Motor neuron (in vitro differentiated cells): ENCODE measurements around the gene ARMH3. TPM values are rescaled to one million over a fixed set of nuclear protein-coding genes. Genes with fewer than 3 reads are reported as not detected.
A peak's percentile ranks its signal among the peaks of the same experiment; 100 is the strongest.

Experiments
- ATAC-seq, 8 experiments: fragments of 200-7000 bp; cut with Tn5 transposase; replicated peaks in 6 of 8; 2 replicates each; pipeline ENCODE4 v1.8.0; 2021; ENCODE audit warnings: mild to moderate bottlenecking in 8 of 8, moderate library complexity in 8 of 8
- H3K27ac ChIP-seq, 2 donors: fragments of 250-450 bp; sonication (Bioruptor Pico); 2 replicates each; pipeline ENCODE4 v1.9.0; 2021; ENCODE audit warnings: antibody characterized with exemption in 2 of 2, mild to moderate bottlenecking in 2 of 2, moderate library complexity in 1 of 2
- H3K4me1 ChIP-seq, 2 donors: fragments of 250-450 bp; sonication (Bioruptor Pico); replicated peaks in 1 of 2; 2 replicates each; pipeline ENCODE4 v1.6.1; 2021; ENCODE audit warnings: antibody characterized with exemption in 2 of 2, mild to moderate bottlenecking in 2 of 2, moderate library complexity in 1 of 2
- H3K4me3 ChIP-seq, 5 donors: fragments of 250-450 bp; sonication (Bioruptor Pico); 2 replicates each; pipeline ENCODE4 v1.9.0; 2021; ENCODE audit warnings: antibody characterized with exemption in 5 of 5, mild to moderate bottlenecking in 5 of 5, moderate library complexity in 4 of 5
- WGBS, 10 experiments: fragments of 450-650 bp; shearing (Covaris generic); methylation state at CpG; one replicate each; pipeline ENCODE4 v1.0.0; 2022; 5-methylcytosine and 5-hydroxymethylcytosine counted together
- in situ Hi-C, 9 experiments: fragments of 400-800 bp; cut with MboI; loops; one replicate each; pipeline ENCODE4 v1.15.0; 2021; ENCODE audit warnings: low sequenced_read_pairs in 9 of 9, low pct_unique_long_range_greater_than_20kb in 2 of 9; ENCODE audit not compliant: unreplicated experiment in 9 of 9
- total RNA-seq, 8 experiments: library from RNA; unstranded; fragments of 300-600 nt; gene quantifications; 2 replicates each; pipeline versions ENCODE4 v1.2.3 to v1.2.4, GENCODE V29; 2022

ARMH3 gene
- total RNA-seq, 8 experiments from 2014 or later: 5.5 to 18.3 (median 10.0) TPM

GRCh38 chr10:101817337-101818118 is 238.4 kb downstream of the ARMH3 start:
- Histone ChIP-seq H3K4me3 (peak overlapping the region; percentile 76 to 94 (median 82)), H3K4me1 (peaks cover 11 to 17% of the 10 kb centered on the region in 2 donors), H3K27ac (peak overlapping the region; percentile 97 to 98)
- 0 to 10% (median 0%) methylated on average over 1 to 12 of the region's 44 CpGs; no CpG with 5 or more reads in 3 of the 10 experiments for WGBS, 10 experiments
- ATAC-seq: peak in 3 of 8 experiments; percentile 39 to 61 (median 40)
- in situ Hi-C loops: no loop called here

- Histone ChIP-seq H3K4me1 (peaks cover 11 to 20% of the 10 kb centered on the region in 2 donors), H3K4me3 (peak overlapping the region; percentile 76 to 94 (median 82)), H3K27ac (no peak overlapping the region)
- ATAC-seq: no peak
- WGBS, 10 experiments: 0 to 18% (median 0%) methylated on average over 6 to 12 of the region's 14 CpGs
- in situ Hi-C loops: no loop called here
Measured at GRCh38 chr10:101816913-101817336, 239.0 kb downstream of the ARMH3 start.

- in situ Hi-C loops: no loop called here
- Histone ChIP-seq H3K4me1 (peaks cover 11 to 20% of the 10 kb centered on the region in 2 donors), H3K4me3 (peak overlapping the region; percentile 76 to 94 (median 82)), H3K27ac (no peak overlapping the region)
- WGBS, 10 experiments: 0 to 3% (median 0%) methylated on average over 2 to 5 of the region's 5 CpGs
- no peak for ATAC-seq
Measured at GRCh38 chr10:101816376-101816775, 239.6 kb downstream of the ARMH3 start.

GRCh38 chr10:101814466-101815071 is 241.4 kb downstream of the ARMH3 start:
- Histone ChIP-seq H3K27ac (no peak overlapping the region), H3K4me1 (peaks cover 8 to 17% of the 10 kb centered on the region in 2 donors), H3K4me3 (peak overlapping the region; percentile 76 to 94 (median 82))
- ATAC-seq: no peak
- in situ Hi-C loops: no loop called here
- 62 to 95% (median 80%) methylated on average over 1 to 8 of the region's 8 CpGs; no CpG with 5 or more reads in 1 of the 10 experiments for WGBS, 10 experiments

- Histone ChIP-seq H3K4me1 (peaks cover 5 to 14% of the 10 kb centered on the region in 2 donors), H3K27ac (no peak overlapping the region), H3K4me3 (no peak overlapping the region)
- in situ Hi-C loops: no loop called here
- peak in 1 of 8 experiments; percentile 42 for ATAC-seq
- 50 to 100% (median 88%) methylated on average over 1 to 4 of the region's 4 CpGs for WGBS, 10 experiments
Measured at GRCh38 chr10:101812606-101813005, 243.4 kb downstream of the ARMH3 start.

- 36 to 100% (median 92%) methylated on average over 1 of the region's 1 CpG; no CpG with 5 or more reads in 1 of the 10 experiments for WGBS, 10 experiments
- in situ Hi-C loops: no loop called here
- ATAC-seq: peak in 2 of 8 experiments; percentile 21 to 25
- no peak overlapping the region for H3K27ac ChIP-seq
- no peaks in the 10 kb centered on the region for H3K4me1 ChIP-seq
- H3K4me3 ChIP-seq: no peak overlapping the region
Measured at GRCh38 chr10:101807158-101807557, 248.8 kb downstream of the ARMH3 start.

GRCh38 chr10:101803511-101803910 is 252.5 kb downstream of the ARMH3 start:
- in situ Hi-C loops: no loop called here
- Histone ChIP-seq H3K4me3 (no peak overlapping the region), H3K4me1 (no peaks in the 10 kb centered on the region), H3K27ac (no peak overlapping the region)
- 19 to 100% (median 87%) methylated on average over 1 to 4 of the region's 4 CpGs for WGBS, 10 experiments
- ATAC-seq: no peak

GRCh38 chr10:101797403-101798059 is 258.4 kb downstream of the ARMH3 start:
- H3K27ac ChIP-seq: no peak overlapping the region
- no peak for ATAC-seq
- in situ Hi-C loops: loop anchor here in 4 of 9 experiments (25.0 kb wide), 2 partner anchors 185 to 585 kb away; no protein-coding TSS in a partner anchor
- 76 to 100% (median 92%) methylated on average over 2 to 4 of the region's 4 CpGs for WGBS, 10 experiments
- no peak overlapping the region for H3K4me3 ChIP-seq
- H3K4me1 ChIP-seq: no peaks in the 10 kb centered on the region

Other genes with a start within 250 kb of the ARMH3 start
- gene OGA, start 237.7 kb downstream of the ARMH3 start, total RNA-seq: 100 to 1,000 TPM in 7 of 8 experiments, 10 to 100 TPM in 1; 70.5 to 193 (median 171) TPM
- gene KCNIP2, start 212.4 kb downstream of the ARMH3 start, total RNA-seq: 1 to 10 TPM; 1.4 to 8.8 (median 4.9) TPM
- gene HPS6, start 9.2 kb upstream of the ARMH3 start, total RNA-seq: 10 to 100 TPM in 6 of 8 experiments, 1 to 10 TPM in 2; 8.1 to 19.3 (median 13.6) TPM
- gene LDB1, start 64.2 kb upstream of the ARMH3 start, total RNA-seq: 100 to 1,000 TPM in 1 of 8 experiments, 10 to 100 TPM in 7; 36.7 to 132 (median 85.4) TPM
- gene PPRC1, start 76.9 kb upstream of the ARMH3 start, total RNA-seq: 10 to 100 TPM in 7 of 8 experiments, 1 to 10 TPM in 1; 7.8 to 46.4 (median 15.3) TPM
- gene NOLC1, start 96.2 kb upstream of the ARMH3 start, total RNA-seq: 100 to 1,000 TPM in 3 of 8 experiments, 10 to 100 TPM in 5; 63.5 to 149 (median 98.3) TPM
- 1 to 10 TPM in 1 of 8 experiments, under 1 TPM in 5, not detected in 2; 0.13 to 1.8 (median 0.41) TPM for gene ELOVL3, start 170.1 kb upstream of the ARMH3 start, total RNA-seq
- gene PITX3, start 185.3 kb upstream of the ARMH3 start, total RNA-seq: under 1 TPM in 4 of 8 experiments, not detected in 4; 0.05 to 0.33 (median 0.22) TPM
- 10 to 100 TPM; 28.4 to 47.8 (median 39.1) TPM for gene GBF1, start 189.4 kb upstream of the ARMH3 start, total RNA-seq